ENCODE results near the gene NID2.

DNA sequence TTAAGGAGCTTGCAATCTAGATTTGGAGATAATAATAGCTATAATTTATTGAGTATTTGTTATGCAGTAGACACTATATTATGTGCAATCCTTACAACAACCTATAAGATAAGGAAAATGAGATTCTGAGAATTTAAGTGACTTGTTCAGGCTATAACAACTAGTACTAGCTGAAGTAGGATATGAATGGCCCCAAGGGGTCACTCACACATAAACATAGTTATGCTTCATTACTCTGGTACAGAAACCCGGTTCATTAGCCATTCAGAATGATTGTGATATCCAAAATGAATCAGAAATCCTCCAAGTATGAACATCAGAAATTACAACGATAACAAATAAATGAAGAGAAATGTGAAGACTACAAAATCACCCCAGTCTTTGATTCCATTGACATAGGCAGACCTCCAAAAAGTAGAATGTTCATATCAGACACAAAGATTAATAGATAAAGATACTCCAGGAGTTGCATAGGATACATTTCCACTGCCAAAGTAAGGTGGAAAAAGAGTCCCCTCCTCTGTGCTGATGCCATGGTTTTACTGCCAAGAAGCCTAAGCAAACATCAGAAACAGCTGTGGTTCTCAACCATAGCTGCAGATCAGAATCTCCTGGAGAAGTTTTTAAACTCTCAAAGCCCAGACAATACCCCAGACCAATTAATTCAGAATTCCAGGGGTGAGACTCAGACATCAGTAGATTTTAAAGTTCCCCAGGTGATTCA lies 8.6 kb upstream of the NID2 start:
- TF ChIP-seq POLR2A (IDR thresholded peaks at IDR 0.05; ENCODE audit: low read depth, low read length) (no peak), POLR2AphosphoS5 (IDR thresholded peaks at IDR 0.05; ENCODE audit: low read depth, low read length) (no peak)

All from GM12892 (cell line).